PC-3 (cell line): ENCODE results near the gene FUT1. TPM values are rescaled to one million over a fixed set of nuclear protein-coding genes. Genes with fewer than 3 reads are reported as not detected.

ENCODE experiments used
- ATAC-seq: fragments of 200-7000 bp; cut with Tn5 transposase; 2 replicates; pipeline ENCODE4 v1.9.1; 2020; ENCODE audit warnings: mild to moderate bottlenecking, moderate library complexity
- BruUV-seq: library from RNA; stranded (reverse); fragments of 400-500 nt; replicated peaks from 2 replicates; lab custom pipeline; 2021; lab: Mats Ljungman, UMichigan
- CTCF ChIA-PET: fragments of 300-600 bp; sonication (Branson Sonifier 250); formaldehyde crosslinking; loops from one replicate; lab custom pipeline; 2022; ENCODE audit warnings: antibody characterized with exemption; lab: Charles Lee
- POLR2A ChIA-PET: fragments of 300-600 bp; sonication (Branson Sonifier 250); formaldehyde crosslinking; loops from one replicate; lab custom pipeline; 2022; ENCODE audit warnings: antibody characterized with exemption; ENCODE audit not compliant: unreplicated experiment; lab: Charles Lee
- DNase-seq: peaks from one replicate; pipeline ENCODE4 v3.0.0-alpha.2; 2015
- H2AFZ ChIP-seq: fragments of 300-600 bp; sonication (generic); 2 replicates; pipeline ENCODE4 v1.6.0; 2016; ENCODE audit warnings: antibody characterized with exemption, low read length
- H3F3A ChIP-seq: fragments of 300-600 bp; sonication (generic); one replicate; pipeline ENCODE4 v1.6.0; 2017; ENCODE audit warnings: antibody characterized with exemption, low read length, control low read depth, mild to moderate bottlenecking; ENCODE audit not compliant: unreplicated experiment
- H3K27ac ChIP-seq: fragments of 300-600 bp; sonication (generic); 2 replicates; pipeline ENCODE4 v1.5.1; 2016; ENCODE audit warnings: mild to moderate bottlenecking, low read length
- H3K27me3 ChIP-seq: fragments of 300-600 bp; sonication (generic); 2 replicates; pipeline ENCODE4 v1.6.1; 2016; ENCODE audit warnings: low read length, mixed read lengths
- H3K36me3 ChIP-seq: fragments of 300-600 bp; sonication (generic); 2 replicates; pipeline ENCODE4 v1.6.1; 2016; ENCODE audit warnings: low read depth, mixed run types, low read length, mixed read lengths
- H3K4me1 ChIP-seq: fragments of 300-600 bp; sonication (generic); 2 replicates; pipeline ENCODE4 v1.5.1; 2016; ENCODE audit warnings: low read length; ENCODE audit not compliant: insufficient read depth
- H3K4me2 ChIP-seq: fragments of 300-600 bp; sonication (generic); 2 replicates; pipeline ENCODE4 v1.6.0; 2016; ENCODE audit warnings: low read length
- H3K4me3 ChIP-seq: fragments of 300-600 bp; sonication (generic); 2 replicates; pipeline ENCODE4 v1.5.1; 2016; ENCODE audit warnings: mild to moderate bottlenecking, low read length, mixed read lengths
- H3K79me2 ChIP-seq: fragments of 300-600 bp; sonication (generic); 2 replicates; pipeline ENCODE4 v1.6.1; 2017; ENCODE audit warnings: low read length, mixed read lengths
- H3K9ac ChIP-seq: fragments of 300-600 bp; sonication (generic); 2 replicates; pipeline ENCODE4 v1.6.0; 2016; ENCODE audit warnings: mild to moderate bottlenecking, low read length
- H3K9me2 ChIP-seq: fragments of 300-600 bp; sonication (generic); replicated peaks from 2 replicates; pipeline ENCODE4 v1.6.1; 2016; ENCODE audit warnings: mixed run types, low read length, mixed read lengths
- H3K9me3 ChIP-seq: fragments of 300-600 bp; sonication (generic); 2 replicates; pipeline ENCODE4 v1.6.1; 2016; ENCODE audit warnings: low read length, mixed read lengths
- H4K20me1 ChIP-seq: fragments of 300-600 bp; sonication (generic); 2 replicates; pipeline ENCODE4 v1.6.1; 2016; ENCODE audit warnings: low read length, mixed read lengths
- EZH2 ChIP-seq: fragments of 300-600 bp; sonication (generic); IDR thresholded peaks from one replicate; pipeline ENCODE4 v1.6.1; 2017; ENCODE audit warnings: antibody characterized with exemption, mild to moderate bottlenecking, low read length; ENCODE audit not compliant: unreplicated experiment
- EZH2phosphoT487 ChIP-seq: fragments of 300-600 bp; sonication (generic); IDR thresholded peaks from 2 replicates; pipeline ENCODE4 v1.6.1; 2018; ENCODE audit warnings: mild to moderate bottlenecking, antibody characterized with exemption, low read length, borderline replicate concordance
- intact Hi-C: fragments of 100-400 bp; cut with micrococcal nuclease; formaldehyde crosslinking; loops from 2 replicates; pipeline ENCODE4 v1.9.0; 2023
- total RNA-seq: library from RNA; depleted of rRNA; stranded (reverse); fragments of >200 nt; gene quantifications from 2 replicates; pipeline ENCODE4 v1.2.3, GENCODE V29; 2014
- TF ChIP-seq, protein P1 (sequence below): fragments of 300-600 bp; sonication (generic); conservative IDR thresholded peaks from 2 replicates; pipeline ENCODE4 v1.5.1; 2017; ENCODE audit warnings: antibody characterized with exemption, low read depth, mild to moderate bottlenecking, low read length

The FUT1 gene
- total RNA-seq, 1 experiment from 2014 or later, result 4.6 TPM

DNA sequence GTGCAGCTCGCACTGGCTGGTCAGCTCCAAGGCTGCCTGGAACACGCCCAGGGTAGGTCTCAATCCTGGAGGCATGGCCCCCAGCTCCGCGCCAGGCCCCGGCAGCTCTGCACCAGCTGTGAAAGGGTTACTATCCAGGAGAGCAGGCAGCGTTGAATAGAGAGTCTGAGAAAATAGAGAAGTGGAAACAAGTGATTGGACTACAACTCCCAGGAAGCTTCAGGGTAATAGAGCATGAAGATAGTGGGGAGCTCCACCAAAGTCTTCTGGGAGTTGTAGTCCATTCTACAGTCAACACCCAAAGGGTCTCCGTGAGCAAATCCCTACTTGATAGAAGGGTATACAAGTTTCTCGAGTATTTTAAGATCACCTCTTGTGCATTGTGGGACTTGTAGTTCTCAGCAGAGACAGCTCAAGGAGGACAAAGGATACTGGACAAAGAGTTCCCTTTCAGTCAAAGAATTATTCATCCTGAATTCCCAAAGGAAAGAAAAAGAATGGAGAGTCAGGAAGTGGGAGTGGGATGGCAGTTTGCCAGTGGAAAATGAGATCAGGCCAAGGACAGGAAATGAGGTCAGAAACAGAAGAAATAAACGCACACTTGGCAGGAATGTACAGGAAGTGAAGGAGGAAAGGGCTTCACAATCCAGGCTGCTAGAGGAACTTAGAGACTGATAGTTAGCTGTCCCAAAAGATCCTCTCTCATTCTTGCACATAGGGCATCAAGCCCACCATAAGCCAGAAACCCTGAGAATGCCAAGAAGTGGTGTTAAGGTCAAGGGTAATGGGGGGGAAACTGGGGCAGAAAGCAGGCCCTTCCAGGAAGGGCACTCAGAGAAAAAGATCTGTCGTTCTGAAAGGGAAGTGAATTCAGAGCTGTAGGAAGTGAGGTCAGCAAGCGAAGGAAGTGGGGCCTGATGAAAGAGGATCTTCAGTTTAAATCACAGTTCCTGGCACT is 27.4 kb downstream of the FUT1 start:
- Histone ChIP-seq H4K20me1 (no peaks in the 10 kb centered on the region), H2AFZ (0 out of 2 replicates have a peak overlapping the region, but pooled peaks have one; percentile 25), H3K4me3 (no peak overlapping the region), H3K9ac (no peak overlapping the region), H3K4me1 (no peaks in the 10 kb centered on the region), H3K9me3 (no peaks in the 10 kb centered on the region), H3K36me3 (no peaks in the 10 kb centered on the region), H3K27ac (peak overlapping the region; percentile 36; the same call in 1 of the 2 replicates), H3K4me2 (no peak overlapping the region), H3F3A (no peaks in the 10 kb centered on the region), H3K9me2 (no peaks in the 10 kb centered on the region), H3K27me3 (no peaks in the 10 kb centered on the region), H3K79me2 (no peaks in the 10 kb centered on the region)
- TF ChIP-seq EZH2 (no peak), EZH2phosphoT487 (no peak)
- TF ChIP-seq, protein P1, sequence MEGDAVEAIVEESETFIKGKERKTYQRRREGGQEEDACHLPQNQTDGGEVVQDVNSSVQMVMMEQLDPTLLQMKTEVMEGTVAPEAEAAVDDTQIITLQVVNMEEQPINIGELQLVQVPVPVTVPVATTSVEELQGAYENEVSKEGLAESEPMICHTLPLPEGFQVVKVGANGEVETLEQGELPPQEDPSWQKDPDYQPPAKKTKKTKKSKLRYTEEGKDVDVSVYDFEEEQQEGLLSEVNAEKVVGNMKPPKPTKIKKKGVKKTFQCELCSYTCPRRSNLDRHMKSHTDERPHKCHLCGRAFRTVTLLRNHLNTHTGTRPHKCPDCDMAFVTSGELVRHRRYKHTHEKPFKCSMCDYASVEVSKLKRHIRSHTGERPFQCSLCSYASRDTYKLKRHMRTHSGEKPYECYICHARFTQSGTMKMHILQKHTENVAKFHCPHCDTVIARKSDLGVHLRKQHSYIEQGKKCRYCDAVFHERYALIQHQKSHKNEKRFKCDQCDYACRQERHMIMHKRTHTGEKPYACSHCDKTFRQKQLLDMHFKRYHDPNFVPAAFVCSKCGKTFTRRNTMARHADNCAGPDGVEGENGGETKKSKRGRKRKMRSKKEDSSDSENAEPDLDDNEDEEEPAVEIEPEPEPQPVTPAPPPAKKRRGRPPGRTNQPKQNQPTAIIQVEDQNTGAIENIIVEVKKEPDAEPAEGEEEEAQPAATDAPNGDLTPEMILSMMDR, result no peak
- ChIA-PET POLR2A (no interaction called here), CTCF (no interaction called here)
- ATAC-seq, result no peak
- peak; percentile 50 for DNase-seq
- BruUV-seq, result no TSS peak
- intact Hi-C loops, result no loop called here

GRCh38 chr19:48722196-48722708 is 30.2 kb downstream of the FUT1 start:
- no peaks in the 10 kb centered on the region for H3K79me2 ChIP-seq
- no peak overlapping the region for H3K4me2 ChIP-seq
- H3K27ac ChIP-seq, result no peak overlapping the region
- intact Hi-C loops, result no loop called here
- no peaks in the 10 kb centered on the region for H3K4me1 ChIP-seq
- H3K27me3 ChIP-seq, result no peaks in the 10 kb centered on the region
- H3F3A ChIP-seq, result no peaks in the 10 kb centered on the region
- H4K20me1 ChIP-seq, result no peaks in the 10 kb centered on the region
- ChIA-PET CTCF (no interaction called here), POLR2A (no interaction called here)
- H3K4me3 ChIP-seq, result no peak overlapping the region
- H2AFZ ChIP-seq, result no peak overlapping the region
- DNase-seq, result no peak
- no peaks in the 10 kb centered on the region for H3K36me3 ChIP-seq
- no peak overlapping the region for H3K9ac ChIP-seq
- TF ChIP-seq, protein P1, result no peak
- TF ChIP-seq EZH2 (no peak), EZH2phosphoT487 (no peak)
- no peak for ATAC-seq
- no peaks in the 10 kb centered on the region for H3K9me3 ChIP-seq
- BruUV-seq, result no TSS peak
- H3K9me2 ChIP-seq, result no peaks in the 10 kb centered on the region
